ENCODE measurements around the gene SYVN1. TPM values are rescaled to one million over a fixed set of nuclear protein-coding genes. Genes with fewer than 3 reads are reported as not detected.
"Not testable (repeated sequence)": the region's sequence is repeated elsewhere in the genome, so short reads cannot be mapped to it uniquely, and the experiment has no call there.

SYVN1 gene
- total RNA-seq: 36.9 and 39.0 TPM in 2 replicates

DNA sequence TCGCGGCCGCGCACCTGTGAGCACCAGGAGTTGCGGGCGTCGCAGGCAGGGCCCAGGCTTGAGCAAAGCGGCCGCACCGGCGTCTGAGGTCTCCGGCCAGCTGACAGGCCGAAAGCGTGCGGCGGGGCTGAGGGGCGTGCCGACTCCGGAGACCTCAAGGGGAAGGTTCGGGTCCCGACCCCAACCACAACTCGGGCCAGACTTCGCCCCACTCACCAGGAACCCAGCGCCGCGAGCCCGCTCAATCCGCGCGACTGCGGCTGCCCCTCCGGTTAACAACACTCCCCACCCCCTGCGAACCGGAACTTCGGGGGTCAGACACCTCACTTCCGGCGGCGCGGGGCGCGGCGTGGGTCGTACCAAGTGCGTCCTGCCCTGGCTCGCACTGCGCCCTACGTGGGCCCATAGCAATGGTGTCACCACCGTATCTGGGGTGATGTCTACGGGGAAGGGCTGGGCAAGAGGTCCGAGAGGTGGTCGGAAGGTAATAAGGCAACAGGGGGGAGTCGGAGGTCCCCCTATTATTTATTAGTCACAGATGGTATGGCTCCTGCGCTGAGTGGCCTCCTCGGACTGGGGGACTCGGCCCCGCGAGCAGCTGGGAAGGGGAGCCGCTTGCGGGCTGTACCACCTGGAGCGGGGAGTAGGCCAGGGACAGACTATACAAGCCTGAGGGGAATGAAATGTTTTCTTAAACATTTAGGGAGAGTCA is at the start of gene SYVN1:
TSS of gene SYVN1 (minus strand) at position 280 of the 712 bp plus-strand sequence. CDS start 918 bp downstream, outside the sequence.
- intact Hi-C loops (cut with micrococcal nuclease): loop anchor here (1.0 kb wide), 2 partner anchors 12 to 17 kb away; partner anchors contain the start of genes FAU, MRPL49 and ZNHIT2
- H3K9me3 Mint-ChIP-seq: no peaks in the 10 kb centered on the region
- peaks cover 31% of the 10 kb centered on the region for H3K4me1 Mint-ChIP-seq
- H3K27ac Mint-ChIP-seq: peak within 1 kb of the TSS; percentile 97
- DNase-seq: peak; percentile 98
- H3K4me3 Mint-ChIP-seq: peak within 1 kb of the TSS; percentile 92
- no peaks in the 10 kb centered on the region for H3K27me3 Mint-ChIP-seq
- peaks cover 21% of the 10 kb centered on the region for H3K36me3 Mint-ChIP-seq (ENCODE audit: low read depth)

DNA sequence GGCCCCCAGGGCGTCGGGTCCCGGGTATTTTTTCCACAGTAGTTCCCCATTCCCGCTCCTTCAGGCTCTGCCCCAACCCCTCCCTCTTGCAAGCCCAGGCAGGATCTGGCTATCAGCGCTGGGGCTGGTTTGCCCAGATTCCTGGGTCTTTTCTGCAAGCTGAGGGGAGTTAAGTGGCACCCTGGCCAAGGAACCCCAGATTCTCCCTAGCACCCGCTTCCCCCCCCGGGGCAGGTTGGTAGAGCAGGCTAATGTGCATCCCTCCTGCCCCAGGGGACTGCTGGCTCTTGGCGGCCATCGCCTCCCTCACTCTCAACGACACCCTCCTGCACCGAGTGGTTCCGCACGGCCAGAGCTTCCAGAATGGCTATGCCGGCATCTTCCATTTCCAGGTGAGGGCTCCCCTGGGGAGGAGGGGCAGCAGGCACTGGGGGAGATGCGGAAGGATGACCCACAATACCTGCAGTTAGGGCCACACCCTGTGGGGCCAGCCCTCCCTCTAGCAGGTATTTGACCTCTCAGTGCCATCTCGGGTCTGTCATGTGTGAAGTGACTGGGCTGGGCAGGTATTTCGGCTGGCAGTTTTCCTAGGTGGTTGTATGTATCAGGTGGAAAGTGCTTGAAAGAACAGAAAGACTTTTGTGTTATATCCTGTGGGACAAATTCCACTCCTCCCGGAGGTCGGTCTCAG is 49.0 kb upstream of the SYVN1 start:
- intact Hi-C loops (cut with micrococcal nuclease): no loop called here
- Mint-ChIP-seq H3K27me3 (peaks cover 8% of the 10 kb centered on the region), H3K27ac (no peak overlapping the region), H3K4me3 (peak overlapping the region; percentile 57), H3K36me3 (ENCODE audit: low read depth) (peaks cover 15% of the 10 kb centered on the region), H3K9me3 (no peaks in the 10 kb centered on the region), H3K4me1 (peaks cover 13% of the 10 kb centered on the region)
- DNase-seq: no peak

DNA sequence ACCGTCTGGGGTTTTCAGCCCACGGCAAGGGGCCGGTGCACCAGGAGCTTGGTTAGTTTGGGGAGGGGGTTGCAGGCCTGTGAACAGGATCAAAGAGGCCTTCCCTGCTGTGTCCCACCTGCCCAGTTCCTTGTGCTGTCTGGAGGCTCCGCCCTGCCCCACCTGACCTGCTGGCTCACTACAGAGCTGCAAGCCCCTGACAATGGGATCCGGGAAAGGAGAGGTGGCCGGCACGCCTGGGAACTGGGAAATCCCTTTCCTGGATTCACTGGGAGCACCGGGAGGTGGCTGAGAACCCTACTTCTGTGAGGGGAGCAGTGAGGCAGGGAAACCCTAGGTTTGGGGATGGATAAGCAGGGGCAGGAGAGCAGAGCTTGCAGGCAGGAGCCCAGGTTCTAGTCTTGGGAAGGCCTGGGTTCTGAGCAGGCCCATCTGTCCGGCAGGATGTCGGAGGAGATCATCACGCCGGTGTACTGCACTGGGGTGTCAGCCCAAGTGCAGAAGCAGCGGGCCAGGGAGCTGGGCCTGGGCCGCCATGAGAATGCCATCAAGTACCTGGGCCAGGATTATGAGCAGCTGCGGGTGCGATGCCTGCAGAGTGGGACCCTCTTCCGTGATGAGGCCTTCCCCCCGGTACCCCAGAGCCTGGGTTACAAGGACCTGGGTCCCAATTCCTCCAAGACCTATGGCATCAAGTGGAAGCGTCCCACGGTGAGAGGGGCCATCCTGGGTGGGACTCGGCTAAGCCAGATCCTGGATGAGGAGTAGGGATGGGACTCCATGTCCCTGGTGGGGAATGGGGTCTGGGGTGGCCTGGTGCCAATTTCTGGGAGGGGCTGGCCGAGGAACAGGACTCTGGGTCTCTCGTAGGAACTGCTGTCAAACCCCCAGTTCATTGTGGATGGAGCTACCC is 48.2 kb upstream of the SYVN1 start:
- intact Hi-C loops (cut with micrococcal nuclease): no loop called here

DNA sequence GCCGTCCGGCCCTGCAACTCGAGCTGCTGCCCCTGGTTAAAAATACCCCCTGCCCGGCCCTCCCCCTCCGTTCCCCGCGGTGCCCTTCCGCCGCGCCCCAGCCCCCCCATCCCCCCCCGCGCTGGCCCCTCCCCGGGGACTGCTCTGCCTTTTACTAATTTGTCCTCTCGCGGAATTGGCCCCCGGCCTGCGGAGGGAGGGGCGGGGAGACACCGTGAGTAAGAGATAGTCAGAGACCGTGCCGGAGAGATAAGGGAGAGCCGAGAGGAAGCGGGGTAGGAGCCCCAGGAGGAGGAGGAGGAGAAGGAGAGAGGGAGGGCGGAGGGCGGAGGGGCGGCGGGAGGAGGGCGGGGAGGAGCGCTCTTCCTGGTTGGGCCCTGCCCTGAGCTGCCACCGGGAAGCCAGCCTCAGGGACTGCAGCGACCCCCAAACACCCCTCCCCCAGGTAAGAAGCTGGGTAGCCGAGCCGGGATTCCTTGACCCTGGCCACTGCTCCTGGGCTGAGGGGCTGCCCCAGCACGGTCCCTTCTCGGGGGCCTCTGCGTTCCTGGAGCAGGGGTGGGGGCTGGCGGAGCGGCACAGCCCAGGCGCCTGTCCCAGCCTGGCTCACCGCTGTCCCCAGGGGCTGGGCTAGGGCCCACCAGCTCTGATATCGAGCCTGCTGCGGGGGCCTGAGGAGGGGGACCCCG is 47.4 kb upstream of the SYVN1 start, which contains the start of gene CAPN1:
TSS of gene CAPN1 (plus strand) at position 360 of the 689 bp plus-strand sequence. CDS start 774 bp downstream, outside the sequence.
- peak within 1 kb of the TSS; percentile 85 for H3K4me3 Mint-ChIP-seq
- H3K36me3 Mint-ChIP-seq (ENCODE audit: low read depth): peaks cover 9% of the 10 kb centered on the region
- peak within 1 kb of the TSS; percentile 84 for H3K27ac Mint-ChIP-seq
- peaks cover 8% of the 10 kb centered on the region for H3K27me3 Mint-ChIP-seq
- intact Hi-C loops (cut with micrococcal nuclease): loop anchor here (1.0 to 2.0 kb wide), 2 partner anchors 46 to 71 kb away; partner anchors contain the start of gene TM7SF2
- H3K9me3 Mint-ChIP-seq: no peaks in the 10 kb centered on the region
- DNase-seq: peak; percentile 93
- peaks cover 13% of the 10 kb centered on the region for H3K4me1 Mint-ChIP-seq

More for the DNA sequence above, 48.2 kb upstream of the SYVN1 start:
- Mint-ChIP-seq H3K36me3 (ENCODE audit: low read depth) (peaks cover 15% of the 10 kb centered on the region), H3K4me3 (peak overlapping the region; percentile 85), H3K27ac (peak overlapping the region; percentile 71), H3K4me1 (peaks cover 13% of the 10 kb centered on the region), H3K27me3 (peaks cover 8% of the 10 kb centered on the region), H3K9me3 (no peaks in the 10 kb centered on the region)
- DNase-seq: peak; percentile 65

DNA sequence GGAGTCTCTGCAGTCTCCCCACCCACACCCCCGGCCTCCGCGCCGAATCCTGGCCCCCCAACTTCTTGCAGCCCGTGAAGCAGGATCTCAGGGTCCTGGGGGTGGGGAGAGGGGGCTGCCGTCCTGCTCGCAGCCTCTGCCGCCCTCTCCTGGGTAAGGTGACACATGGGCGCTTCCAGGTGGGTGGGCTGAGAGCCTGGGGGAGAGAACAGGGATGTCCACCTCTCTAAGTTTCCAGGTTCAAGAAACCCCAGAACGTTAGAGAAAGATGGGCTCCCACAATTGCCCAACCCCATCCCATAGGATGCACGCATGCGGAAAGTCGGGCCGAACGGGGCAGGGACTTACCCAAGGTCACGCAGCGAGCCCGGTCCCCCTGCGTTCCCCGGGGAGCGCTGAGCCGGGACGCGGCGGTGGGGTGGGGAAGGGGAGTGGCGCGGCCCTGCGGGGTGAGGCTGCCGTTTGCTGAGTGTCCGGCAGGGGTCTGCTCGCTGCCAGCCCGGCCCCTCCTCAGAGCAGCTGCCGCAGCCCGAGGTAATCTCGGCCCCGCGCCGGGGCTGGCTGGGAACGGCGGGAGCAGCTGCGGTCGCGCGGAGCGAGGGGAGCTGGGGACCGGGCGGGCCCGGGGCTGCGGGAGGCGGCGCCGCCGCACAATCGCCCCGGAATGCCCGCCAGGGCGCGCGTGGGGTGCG is 46.7 kb upstream of the SYVN1 start:
- Mint-ChIP-seq H3K27ac (peak overlapping the region; percentile 72), H3K4me3 (peak overlapping the region; percentile 84), H3K36me3 (ENCODE audit: low read depth) (peaks cover 4% of the 10 kb centered on the region), H3K4me1 (peaks cover 10% of the 10 kb centered on the region), H3K27me3 (peaks cover 8% of the 10 kb centered on the region), H3K9me3 (no peaks in the 10 kb centered on the region)
- DNase-seq: peak; percentile 90
- intact Hi-C loops (cut with micrococcal nuclease): loop anchor here (1.0 to 2.0 kb wide), 2 partner anchors 46 to 70 kb away; partner anchors contain the start of gene TM7SF2

DNA sequence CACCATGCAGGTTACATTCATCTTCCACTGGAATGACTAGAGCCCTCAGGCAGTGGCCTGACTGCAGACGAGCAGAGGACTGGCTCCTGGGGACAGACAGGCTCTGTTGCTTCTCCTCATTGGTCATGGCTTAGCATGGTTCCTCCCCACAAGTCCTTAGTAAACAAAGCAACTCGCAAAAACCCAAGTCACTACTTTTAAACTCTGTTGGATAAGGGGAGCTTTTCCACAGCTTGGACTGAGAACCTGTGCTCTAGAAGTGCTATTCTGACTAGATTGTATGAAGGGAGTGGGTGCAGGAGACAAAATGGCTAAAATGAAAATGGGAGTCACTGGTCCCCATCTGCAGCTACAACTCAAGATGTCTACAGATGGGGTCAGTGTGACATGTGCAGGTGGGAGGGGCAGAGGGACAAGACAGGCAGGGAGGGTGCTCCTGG is 40.3 kb upstream of the SYVN1 start:
- H3K36me3 Mint-ChIP-seq (ENCODE audit: low read depth); H3K4me1 Mint-ChIP-seq; H3K27me3 Mint-ChIP-seq; H3K4me3 Mint-ChIP-seq; intact Hi-C loops (cut with micrococcal nuclease); DNase-seq; H3K27ac Mint-ChIP-seq; H3K9me3 Mint-ChIP-seq: not testable (repeated sequence)

DNA sequence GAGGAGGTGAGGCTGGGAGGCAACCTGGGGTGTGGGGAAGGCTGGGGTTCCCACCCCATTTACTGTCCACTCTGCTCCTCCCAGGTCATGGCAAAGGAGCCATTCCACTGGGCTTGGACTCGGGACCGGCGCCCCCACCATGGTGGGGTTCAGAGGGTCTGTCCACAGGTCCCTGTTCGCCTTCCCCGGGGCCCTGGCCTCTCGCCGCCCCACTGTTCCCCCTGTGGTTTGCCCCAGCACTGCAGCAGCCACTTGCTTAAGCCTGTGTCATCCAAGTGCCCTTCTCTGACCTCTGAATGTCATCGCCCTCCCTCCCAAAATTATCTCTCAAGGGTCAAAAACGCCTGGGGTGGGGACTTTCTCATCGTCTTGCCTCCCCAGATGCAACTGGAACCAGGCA is 38.3 kb upstream of the SYVN1 start:
- H3K9me3 Mint-ChIP-seq: no peaks in the 10 kb centered on the region
- peak overlapping the region; percentile 51 for H3K27ac Mint-ChIP-seq

DNA sequence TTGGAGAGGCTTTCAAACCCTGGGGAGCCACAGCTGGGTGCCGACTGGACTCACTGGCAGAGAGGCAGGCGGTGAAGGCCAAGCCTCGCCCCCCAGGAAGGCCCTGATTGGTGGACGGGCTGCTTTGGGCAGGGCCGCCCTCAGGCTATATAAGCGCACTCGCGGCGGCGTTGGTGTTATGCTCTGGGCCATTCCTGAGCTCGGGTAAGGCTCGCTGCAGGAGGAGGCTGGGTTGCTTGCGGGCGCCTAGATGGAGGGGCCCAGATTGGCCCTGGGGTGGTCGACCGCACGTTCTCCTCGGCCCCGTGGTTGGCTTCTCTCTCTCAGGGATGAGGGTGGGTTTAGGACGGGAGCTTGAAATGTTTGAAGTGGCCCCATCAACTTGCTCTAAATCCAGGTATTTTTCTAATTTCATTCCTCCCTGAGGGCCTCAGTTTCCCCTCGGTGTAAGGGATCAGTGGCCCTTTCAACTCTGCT is 35.8 kb upstream of the SYVN1 start, which contains the start of gene SPDYC:
TSS of gene SPDYC (plus strand) at position 176 of the 477 bp plus-strand sequence. CDS start 1,125 bp downstream, outside the sequence.
- Mint-ChIP-seq H3K36me3 (ENCODE audit: low read depth) (no peaks in the 10 kb centered on the region), H3K27ac (peak within 1 kb of the TSS; percentile 87), H3K4me1 (peaks cover 10% of the 10 kb centered on the region), H3K4me3 (no peak within 1 kb of the TSS), H3K9me3 (no peaks in the 10 kb centered on the region), H3K27me3 (peaks cover 3% of the 10 kb centered on the region)
- intact Hi-C loops (cut with micrococcal nuclease): no loop called here
- no peak for DNase-seq

More for the DNA sequence above, 38.3 kb upstream of the SYVN1 start:
- Mint-ChIP-seq H3K36me3 (ENCODE audit: low read depth) (no peaks in the 10 kb centered on the region), H3K4me1 (peaks cover 10% of the 10 kb centered on the region), H3K27me3 (no peaks in the 10 kb centered on the region), H3K4me3 (no peak overlapping the region)
- no peak for DNase-seq
- intact Hi-C loops (cut with micrococcal nuclease): no loop called here

DNA sequence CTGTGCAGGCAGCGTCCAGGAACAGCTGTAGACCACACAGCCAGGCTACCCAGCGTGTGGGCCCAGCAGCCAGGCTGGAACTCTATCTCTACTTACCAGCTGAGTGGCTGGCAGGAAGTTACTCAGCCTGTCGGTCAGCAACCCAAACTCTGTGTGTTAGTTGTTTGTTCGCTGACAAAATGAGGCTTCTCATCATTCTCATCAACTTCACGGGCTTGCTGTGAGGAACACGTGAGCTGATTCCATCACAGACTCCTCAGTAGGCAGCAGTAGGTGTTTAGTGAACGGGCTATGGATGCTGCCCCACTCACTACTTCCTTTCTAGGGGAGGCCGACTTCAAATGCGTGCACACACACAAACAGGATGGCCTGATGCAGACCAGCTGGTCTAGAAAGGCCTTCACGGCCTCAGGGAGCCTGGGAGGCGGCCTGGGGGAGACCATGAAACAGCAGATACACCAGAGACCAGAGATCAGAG is 34.9 kb upstream of the SYVN1 start:
- intact Hi-C loops (cut with micrococcal nuclease): no loop called here
- Mint-ChIP-seq H3K4me1 (peaks cover 10% of the 10 kb centered on the region), H3K27ac (peak overlapping the region; percentile 87), H3K4me3 (no peak overlapping the region), H3K36me3 (ENCODE audit: low read depth) (no peaks in the 10 kb centered on the region), H3K9me3 (no peaks in the 10 kb centered on the region), H3K27me3 (peaks cover 3% of the 10 kb centered on the region)
- DNase-seq: peak; percentile 62

DNA sequence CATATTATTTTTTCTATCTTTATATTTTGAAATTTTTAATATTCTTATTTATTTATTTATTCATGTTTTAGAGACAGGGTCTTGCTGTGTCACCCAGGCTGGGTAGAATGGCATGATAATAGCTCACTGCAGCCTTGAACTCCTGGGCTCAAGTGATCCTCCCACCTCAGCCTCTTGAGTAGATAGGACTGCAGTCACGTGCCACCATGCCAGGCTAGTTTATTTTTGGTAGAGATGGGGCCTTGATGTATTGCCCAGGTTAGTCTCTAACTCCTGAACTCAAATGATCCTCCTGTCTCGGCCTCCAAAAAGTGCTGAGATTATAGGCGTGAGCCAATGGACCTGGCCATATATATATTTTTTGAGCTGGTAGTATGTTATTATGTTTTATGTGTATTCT is 33.3 kb upstream of the SYVN1 start:
- DNase-seq: no peak
- Mint-ChIP-seq H3K9me3 (no peaks in the 10 kb centered on the region), H3K27ac (no peak overlapping the region), H3K27me3 (peaks cover 3% of the 10 kb centered on the region), H3K4me3 (no peak overlapping the region), H3K4me1 (peaks cover 10% of the 10 kb centered on the region), H3K36me3 (ENCODE audit: low read depth) (no peaks in the 10 kb centered on the region)
- intact Hi-C loops (cut with micrococcal nuclease): no loop called here

DNA sequence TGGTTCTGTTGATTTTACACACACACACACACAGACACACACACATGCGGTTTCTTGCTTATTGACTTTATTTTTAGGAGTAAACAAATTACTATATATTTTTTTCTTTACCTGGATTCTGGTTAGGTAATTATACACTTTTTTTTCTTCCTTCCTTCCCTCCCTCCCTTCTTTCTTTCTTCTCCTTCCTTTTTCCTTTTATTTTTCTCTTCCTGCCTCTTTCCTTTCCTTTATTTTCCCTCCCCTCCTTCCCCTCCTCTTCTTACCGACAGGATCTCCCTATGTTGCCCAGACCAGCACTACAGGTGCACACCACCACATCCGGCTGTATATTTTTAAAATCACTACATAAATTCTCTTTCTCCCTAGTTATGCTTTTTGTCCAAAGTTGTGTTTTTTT is 32.6 kb upstream of the SYVN1 start:
- DNase-seq: no peak
- Mint-ChIP-seq H3K9me3 (no peaks in the 10 kb centered on the region), H3K36me3 (ENCODE audit: low read depth) (no peaks in the 10 kb centered on the region), H3K27ac (no peak overlapping the region), H3K4me1 (peaks cover 10% of the 10 kb centered on the region), H3K4me3 (no peak overlapping the region), H3K27me3 (peaks cover 3% of the 10 kb centered on the region)
- intact Hi-C loops (cut with micrococcal nuclease): no loop called here

All from activated CD4-positive, alpha-beta T cell treated with anti-CD3 and anti-CD28 coated beads, Interleukin-2, amount 10 ng/mL, durations not matched to agents 24 days and 14 days (primary cell).